ENCODE data around the gene PTPRA. TPM values are rescaled to one million over a fixed set of nuclear protein-coding genes. Genes with fewer than 3 reads are reported as not detected.

Gene PTPRA
- polyA plus RNA-seq, 1 donor (not counting 4 experiments of a cell fraction or from before 2014, with no cell fraction given) = 53.3 TPM

GRCh38 chr20:2887715-2888114 is 14.4 kb downstream of the PTPRA start:
- no peak overlapping the region for H3K4me3 ChIP-seq (ENCODE audit: control insufficient read depth in 2 of 3, extremely low read depth in 1 of 3, insufficient read depth in 2 of 3, low read depth in 1 of 3, low read length in 3 of 3)
- FAIRE-seq (no peak), DNase-seq (ENCODE audit: low read depth, low spot score) (no peak)
- no peaks in the 10 kb centered on the region for H3K9me1 ChIP-seq (ENCODE audit: control insufficient read depth, extremely low read depth, insufficient read depth, low read length)
- no peak overlapping the region for H2AFZ ChIP-seq (ENCODE audit: control insufficient read depth, low read length)
- peaks cover 10% of the 10 kb centered on the region for H3K4me1 ChIP-seq (ENCODE audit: control insufficient read depth, extremely low read depth, insufficient read depth, low read length)
- dilution Hi-C loops (cut with MboI; ENCODE audit: extremely low pct_ligation_motif_present, low sequenced_read_pairs) = no loop called here
- peaks cover 42% of the 10 kb centered on the region for H3K79me2 ChIP-seq (ENCODE audit: control insufficient read depth, insufficient read depth, low read length)
- TF ChIP-seq EZH2 (IDR thresholded peaks at IDR 0.05; ENCODE audit: low read length) = no peak
- no peak for TF ChIP-seq CTCF (optimal IDR thresholded peaks at IDR 0.05 in 1 of 3, IDR thresholded peaks at IDR 0.05 in 1 of 3, conservative IDR thresholded peaks at IDR 0.05 in 1 of 3; ENCODE audit: extremely low read depth in 1 of 3, insufficient read depth in 2 of 3, low read length in 3 of 3)
- no peaks in the 10 kb centered on the region for H3K36me3 ChIP-seq (ENCODE audit: control insufficient read depth in 2 of 2, extremely low read depth in 1 of 2, insufficient read depth in 2 of 2, low read length in 2 of 2)
- H3K27ac ChIP-seq (ENCODE audit: control insufficient read depth, insufficient read depth, low read length) = no peak overlapping the region
- no peaks in the 10 kb centered on the region for H3K27me3 ChIP-seq (ENCODE audit: control insufficient read depth, extremely low read depth, insufficient read depth, low read length)
- H3K9me3 ChIP-seq (ENCODE audit: control insufficient read depth, low read depth, low read length) = no peaks in the 10 kb centered on the region
- no peaks in the 10 kb centered on the region for H4K20me1 ChIP-seq (ENCODE audit: control insufficient read depth, extremely low read depth, insufficient read depth, low read length)
- no peak overlapping the region for H3K9ac ChIP-seq (ENCODE audit: control insufficient read depth, extremely low read depth, insufficient read depth, low read length)
- no peak overlapping the region for H3K4me2 ChIP-seq (ENCODE audit: control insufficient read depth, extremely low read depth, insufficient read depth, low read depth, low read length)

- Histone ChIP-seq H2AFZ (ENCODE audit: control insufficient read depth, low read length) (no peak overlapping the region), H3K36me3 (ENCODE audit: control insufficient read depth in 2 of 2, extremely low read depth in 1 of 2, insufficient read depth in 2 of 2, low read length in 2 of 2) (no peaks in the 10 kb centered on the region), H3K9ac (ENCODE audit: control insufficient read depth, extremely low read depth, insufficient read depth, low read length) (no peak overlapping the region), H3K4me3 (ENCODE audit: control insufficient read depth in 2 of 3, extremely low read depth in 1 of 3, insufficient read depth in 2 of 3, low read depth in 1 of 3, low read length in 3 of 3) (no peak overlapping the region), H3K4me2 (ENCODE audit: control insufficient read depth, extremely low read depth, insufficient read depth, low read depth, low read length) (no peak overlapping the region), H3K27ac (ENCODE audit: control insufficient read depth, insufficient read depth, low read length) (peak overlapping the region; percentile 4), H3K9me3 (ENCODE audit: control insufficient read depth, low read depth, low read length) (no peaks in the 10 kb centered on the region), H4K20me1 (ENCODE audit: control insufficient read depth, extremely low read depth, insufficient read depth, low read length) (no peaks in the 10 kb centered on the region), H3K4me1 (ENCODE audit: control insufficient read depth, extremely low read depth, insufficient read depth, low read length) (peaks cover 10% of the 10 kb centered on the region), H3K27me3 (ENCODE audit: control insufficient read depth, extremely low read depth, insufficient read depth, low read length) (no peaks in the 10 kb centered on the region), H3K9me1 (ENCODE audit: control insufficient read depth, extremely low read depth, insufficient read depth, low read length) (no peaks in the 10 kb centered on the region), H3K79me2 (ENCODE audit: control insufficient read depth, insufficient read depth, low read length) (peaks cover 48% of the 10 kb centered on the region)
- no peak for DNase-seq (ENCODE audit: low read depth, low spot score)
- no peak for FAIRE-seq
- dilution Hi-C loops (cut with MboI; ENCODE audit: extremely low pct_ligation_motif_present, low sequenced_read_pairs) = no loop called here
- no peak for TF ChIP-seq EZH2 (IDR thresholded peaks at IDR 0.05; ENCODE audit: low read length)
- TF ChIP-seq CTCF (optimal IDR thresholded peaks at IDR 0.05 in 1 of 3, IDR thresholded peaks at IDR 0.05 in 1 of 3, conservative IDR thresholded peaks at IDR 0.05 in 1 of 3; ENCODE audit: extremely low read depth in 1 of 3, insufficient read depth in 2 of 3, low read length in 3 of 3) = no peak
Measured at GRCh38 chr20:2888224-2888955, 15.1 kb downstream of the PTPRA start.

Data from keratinocyte (primary cell).